Superior temporal gyrus (tissue), 1 donor: ENCODE results near the gene TMOD3.

Source experiments
- DNase-seq: peaks from one replicate; pipeline ENCODE4 v3.0.0-alpha.2; 2016; ENCODE audit errors: extremely low spot score

Gene TMOD3

GRCh38 chr15:51907136-51907862 is 77.8 kb downstream of the TMOD3 start:
- DNase-seq: no peak

DNA sequence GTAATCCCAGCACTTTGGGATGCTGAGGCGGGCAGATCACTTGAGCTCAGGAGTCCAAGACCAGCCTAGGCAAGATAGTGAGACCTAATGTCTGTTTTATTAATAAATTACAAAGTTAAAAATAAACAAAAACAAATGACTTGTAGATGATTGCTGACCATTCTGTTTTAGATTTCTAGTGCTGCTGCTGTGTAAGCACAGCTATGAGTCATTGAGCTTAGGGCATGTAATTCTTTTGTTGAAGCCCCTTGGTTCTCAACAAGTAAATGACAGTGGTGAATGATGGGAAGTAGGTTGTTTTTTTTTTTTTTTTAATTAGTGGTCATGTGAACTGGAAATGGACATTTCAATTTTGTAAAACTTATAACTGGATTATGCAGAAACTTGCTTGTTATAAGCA is 78.9 kb downstream of the TMOD3 start:
- DNase-seq: no peak

DNA sequence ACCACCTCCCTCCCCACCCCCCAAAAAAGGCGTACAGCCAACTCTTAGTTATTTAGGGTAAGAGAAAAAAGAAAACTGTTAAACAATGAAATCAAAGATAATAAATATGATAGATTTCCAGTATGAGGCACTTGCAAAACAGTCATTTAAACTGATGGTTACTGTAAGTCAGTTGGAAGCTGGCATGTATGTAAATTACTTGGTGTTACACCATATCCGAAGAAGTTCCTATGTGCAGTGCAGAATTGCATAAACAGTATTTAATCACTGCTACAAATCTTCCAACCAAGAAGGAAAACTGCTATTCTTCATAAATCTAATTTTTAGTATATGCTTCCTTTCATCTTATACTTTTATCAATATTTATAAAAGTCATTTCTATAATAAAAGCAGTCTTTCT is 80.1 kb downstream of the TMOD3 start:
- no peak for DNase-seq

GRCh38 chr15:51912528-51912927 is 83.1 kb downstream of the TMOD3 start:
- DNase-seq: no peak

- DNase-seq: no peak
Observed at GRCh38 chr15:51917493-51917892, 88.0 kb downstream of the TMOD3 start.

DNA sequence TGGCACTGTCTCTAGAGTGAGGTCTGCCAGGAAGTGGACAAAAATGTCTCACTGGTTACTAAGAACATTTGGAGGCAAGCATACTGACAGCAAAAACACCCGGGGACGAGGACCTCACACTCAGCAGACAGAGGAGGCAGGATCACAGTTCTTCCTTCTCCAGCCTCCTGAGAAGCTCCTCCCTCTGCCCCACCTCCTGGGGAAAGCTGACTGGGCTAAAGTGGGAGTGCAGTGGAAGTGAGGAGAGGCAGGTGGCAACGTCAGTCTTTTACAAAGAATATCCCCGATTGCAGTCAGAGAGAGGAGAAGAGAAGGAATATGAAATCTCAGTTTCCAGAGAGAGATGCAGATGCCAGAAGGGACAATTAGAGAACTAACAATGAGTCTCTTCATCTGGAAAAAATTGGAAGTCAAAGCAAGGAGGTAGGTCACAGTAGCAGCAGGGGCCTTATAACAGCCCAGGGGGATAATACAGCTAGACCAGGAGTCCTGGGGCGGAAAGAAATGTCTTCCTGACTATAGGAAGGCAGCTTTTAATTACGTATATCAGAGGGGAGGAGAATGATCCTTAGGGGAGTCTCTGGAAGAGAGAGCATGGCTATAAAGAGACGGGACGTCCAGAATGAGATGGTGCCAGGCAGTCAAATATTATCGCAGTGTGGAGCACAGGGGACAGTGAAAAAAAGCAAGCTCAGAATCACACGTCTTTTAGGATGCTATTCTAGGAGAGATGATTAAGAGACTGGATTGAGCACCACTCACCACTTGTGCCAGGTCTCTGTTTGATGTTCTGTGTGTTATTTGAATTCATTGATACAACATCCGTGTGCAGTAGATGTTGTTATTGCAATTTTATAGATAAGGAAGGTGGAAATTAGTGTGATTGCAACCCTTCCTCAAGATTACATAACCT is 95.0 kb downstream of the TMOD3 start:
- peak; percentile 51 for DNase-seq

GRCh38 chr15:51926809-51927208 is 97.4 kb downstream of the TMOD3 start:
- no peak for DNase-seq

- no peak for DNase-seq
Observed at GRCh38 chr15:51931016-51931415, 101.6 kb downstream of the TMOD3 start.

DNA sequence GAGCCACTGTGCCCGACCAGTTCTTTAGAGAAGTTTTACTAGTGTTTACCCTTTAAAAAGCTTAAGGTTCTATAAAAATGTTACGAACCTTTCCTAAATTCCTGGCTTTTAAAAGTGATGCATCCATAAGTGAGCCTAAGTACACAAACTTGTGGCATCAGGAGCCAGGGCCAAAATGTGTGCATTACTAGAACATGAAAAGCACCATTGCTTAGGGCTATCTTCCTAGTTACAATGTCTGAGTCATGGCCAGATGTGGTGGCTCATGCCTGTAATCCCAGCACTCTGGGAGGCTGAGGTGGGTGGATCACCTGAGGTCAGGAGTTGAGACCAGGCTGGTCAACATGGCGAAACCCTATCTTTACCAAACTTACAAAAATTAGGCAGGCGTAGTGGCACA is 102.2 kb downstream of the TMOD3 start:
- DNase-seq: no peak

- DNase-seq: no peak
Observed at GRCh38 chr15:51932161-51932560, 102.7 kb downstream of the TMOD3 start.

GRCh38 chr15:51935466-51936104 is 106.1 kb downstream of the TMOD3 start:
- no peak for DNase-seq

DNA sequence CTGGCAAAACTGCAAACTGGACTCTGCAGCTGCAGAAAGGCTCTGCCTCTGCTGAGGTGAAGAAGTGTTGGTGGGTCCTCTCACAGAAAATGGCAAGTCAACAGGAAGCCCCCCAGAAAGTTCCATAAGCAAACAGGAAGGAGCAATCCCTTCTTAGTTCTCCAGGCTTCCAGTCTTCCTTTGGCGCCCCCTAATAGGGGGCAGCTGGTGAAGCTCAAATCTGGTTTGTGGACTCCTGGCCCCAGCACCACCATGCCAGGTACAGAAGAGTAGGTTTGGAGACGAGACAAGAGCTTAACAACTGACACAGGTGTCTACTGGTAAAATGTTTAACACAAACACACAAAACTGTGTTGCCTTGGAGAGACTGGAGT is 106.6 kb downstream of the TMOD3 start:
- no peak for DNase-seq

GRCh38 chr15:51938286-51938685 is 108.8 kb downstream of the TMOD3 start:
- DNase-seq: no peak

DNA sequence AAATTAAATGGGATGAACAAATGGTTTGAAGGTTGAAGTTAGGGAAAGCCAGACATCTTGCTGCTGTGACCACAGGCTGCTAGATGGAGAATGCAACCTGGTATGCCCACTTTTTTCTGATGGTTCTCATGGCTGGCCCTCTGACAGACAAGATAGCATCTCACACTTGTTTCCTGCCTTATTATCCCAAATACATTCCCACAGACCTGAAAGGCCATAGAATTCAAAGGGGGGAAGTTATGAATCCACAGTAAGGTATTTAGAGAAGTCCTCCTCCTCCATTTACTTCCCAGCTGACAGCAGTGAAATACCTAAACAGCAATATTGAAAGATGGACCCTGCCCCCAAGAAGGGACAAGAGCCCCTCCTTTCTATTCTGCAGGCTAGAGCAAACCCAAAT is 109.8 kb downstream of the TMOD3 start:
- no peak for DNase-seq

GRCh38 chr15:51947124-51947523 is 117.7 kb downstream of the TMOD3 start:
- no peak for DNase-seq

DNA sequence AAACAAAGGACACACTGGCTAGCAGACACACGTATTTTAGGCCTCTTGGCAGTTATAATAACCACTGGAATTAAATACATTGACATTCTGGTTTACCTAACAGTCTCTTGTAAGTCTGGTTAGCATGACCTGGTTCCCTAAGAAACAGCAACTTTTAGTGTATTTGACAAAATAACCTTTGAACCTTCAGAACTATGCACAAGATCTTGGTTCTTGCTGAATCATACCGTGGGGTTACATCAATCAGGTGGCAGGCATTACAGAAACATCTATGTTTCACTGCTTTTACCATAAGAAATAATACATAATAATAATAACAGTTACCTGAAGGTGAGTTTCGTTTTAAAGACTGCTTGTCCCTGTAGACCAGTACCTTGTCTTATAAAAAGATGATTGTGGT is 123.4 kb downstream of the TMOD3 start:
- no peak for DNase-seq

DNA sequence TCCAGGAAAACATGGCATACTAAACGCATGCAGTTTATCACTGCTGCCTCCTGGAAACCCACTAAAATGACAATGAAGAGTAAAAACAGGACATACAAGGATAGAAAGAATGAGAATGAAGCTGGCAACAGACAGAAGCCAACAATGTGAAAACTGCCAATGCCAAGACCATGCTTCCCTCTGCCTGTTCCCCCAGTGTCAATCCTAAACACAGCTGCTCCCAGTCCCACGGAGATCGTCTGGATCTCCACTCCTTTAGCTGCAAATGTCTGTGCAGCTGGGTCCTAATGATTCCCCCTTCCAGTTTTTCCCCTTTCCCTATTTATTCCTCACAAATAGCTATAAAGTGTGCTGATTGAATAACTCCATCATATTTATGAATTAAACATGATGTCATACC is 126.1 kb downstream of the TMOD3 start:
- DNase-seq: no peak
